Measurements from ENCODE around the gene COG5. TPM values are rescaled to one million over a fixed set of nuclear protein-coding genes. Genes with fewer than 3 reads are reported as not detected.
A peak's percentile ranks its signal among the peaks of the same experiment; 100 is the strongest.

COG5 gene
- total RNA-seq, 1 donor from 2014 or later, result 36.3 TPM

DNA sequence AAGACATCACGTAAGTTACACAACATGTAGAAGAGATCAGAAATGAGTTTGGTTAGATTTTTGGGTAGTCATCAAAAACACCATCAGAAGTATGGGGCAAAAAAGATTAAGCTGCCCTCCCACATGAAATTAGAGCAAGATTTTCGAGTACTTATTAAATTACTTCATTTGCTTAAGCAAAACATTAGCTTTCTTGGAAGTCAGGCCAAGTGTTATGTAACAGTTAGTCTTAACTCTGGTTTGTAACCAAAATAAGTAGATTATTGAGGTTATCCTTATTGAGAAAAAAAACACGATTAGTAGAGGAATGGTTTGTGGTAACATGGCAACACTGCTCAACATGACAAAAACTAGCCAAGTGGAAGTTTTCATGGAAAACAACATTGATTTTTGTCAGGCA, 357.0 kb downstream of the COG5 start:
- FAIRE-seq, result no peak
- TF ChIP-seq, protein P1, sequence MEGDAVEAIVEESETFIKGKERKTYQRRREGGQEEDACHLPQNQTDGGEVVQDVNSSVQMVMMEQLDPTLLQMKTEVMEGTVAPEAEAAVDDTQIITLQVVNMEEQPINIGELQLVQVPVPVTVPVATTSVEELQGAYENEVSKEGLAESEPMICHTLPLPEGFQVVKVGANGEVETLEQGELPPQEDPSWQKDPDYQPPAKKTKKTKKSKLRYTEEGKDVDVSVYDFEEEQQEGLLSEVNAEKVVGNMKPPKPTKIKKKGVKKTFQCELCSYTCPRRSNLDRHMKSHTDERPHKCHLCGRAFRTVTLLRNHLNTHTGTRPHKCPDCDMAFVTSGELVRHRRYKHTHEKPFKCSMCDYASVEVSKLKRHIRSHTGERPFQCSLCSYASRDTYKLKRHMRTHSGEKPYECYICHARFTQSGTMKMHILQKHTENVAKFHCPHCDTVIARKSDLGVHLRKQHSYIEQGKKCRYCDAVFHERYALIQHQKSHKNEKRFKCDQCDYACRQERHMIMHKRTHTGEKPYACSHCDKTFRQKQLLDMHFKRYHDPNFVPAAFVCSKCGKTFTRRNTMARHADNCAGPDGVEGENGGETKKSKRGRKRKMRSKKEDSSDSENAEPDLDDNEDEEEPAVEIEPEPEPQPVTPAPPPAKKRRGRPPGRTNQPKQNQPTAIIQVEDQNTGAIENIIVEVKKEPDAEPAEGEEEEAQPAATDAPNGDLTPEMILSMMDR (IDR thresholded peaks at IDR 0.05; ENCODE audit: insufficient read depth, low read length, severe bottlenecking), result no peak
- Histone ChIP-seq H3K4me3 (ENCODE audit: low read depth, low read length) (no peak overlapping the region), H3K27me3 (ENCODE audit: control insufficient read depth, insufficient read depth, low read length) (no peaks in the 10 kb centered on the region), H3K36me3 (ENCODE audit: control insufficient read depth, insufficient read depth, low read length) (peaks cover 13% of the 10 kb centered on the region)
- no peak for DNase-seq (ENCODE audit: low read depth)

DNA sequence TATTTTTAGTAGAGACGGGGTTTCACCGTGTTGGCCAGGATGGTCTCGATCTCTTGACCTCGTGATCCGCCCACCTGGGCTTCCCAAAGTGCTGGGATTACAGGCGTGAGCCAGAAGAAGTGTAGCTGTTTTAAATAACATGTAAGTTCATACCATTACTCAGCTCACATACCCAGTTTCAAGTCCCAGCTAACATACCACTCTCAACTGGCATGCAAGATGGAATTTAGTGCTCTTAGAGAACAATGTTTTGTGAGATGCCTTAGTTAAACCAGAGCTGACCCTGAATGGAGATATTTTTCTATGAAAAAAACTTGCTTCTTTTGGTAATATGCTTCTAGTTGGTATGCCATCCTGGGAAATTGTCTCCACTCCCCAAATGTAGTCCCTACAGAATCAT, 357.6 kb downstream of the COG5 start:
- TF ChIP-seq, protein P1 (IDR thresholded peaks at IDR 0.05; ENCODE audit: insufficient read depth, low read length, severe bottlenecking), result no peak
- Histone ChIP-seq H3K27me3 (ENCODE audit: control insufficient read depth, insufficient read depth, low read length) (no peaks in the 10 kb centered on the region), H3K4me3 (ENCODE audit: low read depth, low read length) (no peak overlapping the region), H3K36me3 (ENCODE audit: control insufficient read depth, insufficient read depth, low read length) (peaks cover 13% of the 10 kb centered on the region)
- no peak for DNase-seq (ENCODE audit: low read depth)
- no peak for FAIRE-seq

DNA sequence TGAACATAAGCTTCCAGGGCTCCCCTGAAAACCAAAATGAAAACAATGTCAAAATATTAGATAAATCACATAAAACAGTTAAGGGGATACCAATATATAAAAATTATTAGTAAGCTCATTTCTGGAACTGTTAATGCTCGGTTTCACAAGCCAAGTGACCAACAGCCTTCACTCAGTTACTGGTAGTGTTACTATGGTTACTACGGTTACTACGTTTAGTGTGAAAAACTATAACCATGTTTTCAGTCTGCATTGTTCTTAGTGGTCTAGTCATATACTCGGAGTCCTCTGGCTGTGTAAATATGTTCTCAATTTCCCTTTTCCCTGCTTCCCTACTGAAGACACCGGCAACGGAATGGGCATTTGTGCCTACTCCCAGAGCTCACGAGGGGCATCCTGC, 360.1 kb downstream of the COG5 start:
- TF ChIP-seq, protein P1 (IDR thresholded peaks at IDR 0.05; ENCODE audit: insufficient read depth, low read length, severe bottlenecking), result no peak
- Histone ChIP-seq H3K4me3 (ENCODE audit: low read depth, low read length) (no peak overlapping the region), H3K36me3 (ENCODE audit: control insufficient read depth, insufficient read depth, low read length) (peaks cover 8% of the 10 kb centered on the region), H3K27me3 (ENCODE audit: control insufficient read depth, insufficient read depth, low read length) (no peaks in the 10 kb centered on the region)
- DNase-seq (ENCODE audit: low read depth) (no peak), FAIRE-seq (no peak)

DNA sequence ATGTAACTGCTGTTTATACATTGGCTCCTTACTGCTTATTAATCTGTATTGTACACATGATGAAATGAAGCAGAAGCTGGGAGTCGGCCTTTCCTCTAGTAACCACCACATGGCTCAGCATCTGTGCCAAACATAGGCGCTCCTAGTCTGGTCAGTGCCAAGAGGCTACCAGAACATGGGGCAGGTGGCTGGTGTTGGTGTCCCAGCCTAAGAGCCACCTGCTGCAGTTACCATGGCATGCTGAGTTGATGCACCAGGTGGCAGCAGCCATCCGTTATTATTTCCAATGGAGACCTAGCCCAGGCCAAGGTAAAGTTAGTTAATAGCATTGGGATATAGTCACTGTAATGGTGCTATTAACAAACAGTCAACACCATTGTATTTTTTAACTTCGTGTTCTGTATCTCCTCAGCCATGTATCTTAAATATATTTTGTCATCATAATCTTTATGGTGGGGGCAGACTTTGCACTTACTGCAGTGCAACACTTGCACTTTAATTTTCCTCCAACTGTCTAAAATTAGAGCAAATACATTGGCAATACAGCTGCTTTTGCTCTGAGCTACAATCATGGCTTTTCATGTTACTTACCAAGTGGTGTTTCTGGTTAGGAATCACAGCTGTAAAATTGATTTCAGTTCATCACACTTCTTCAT, 361.8 kb downstream of the COG5 start:
- DNase-seq (ENCODE audit: low read depth), result peak; percentile 43
- Histone ChIP-seq H3K4me3 (ENCODE audit: low read depth, low read length) (no peak overlapping the region), H3K27me3 (ENCODE audit: control insufficient read depth, insufficient read depth, low read length) (no peaks in the 10 kb centered on the region), H3K36me3 (ENCODE audit: control insufficient read depth, insufficient read depth, low read length) (peaks cover 8% of the 10 kb centered on the region)
- FAIRE-seq, result no peak
- TF ChIP-seq, protein P1 (IDR thresholded peaks at IDR 0.05; ENCODE audit: insufficient read depth, low read length, severe bottlenecking), result peak; percentile 66

DNA sequence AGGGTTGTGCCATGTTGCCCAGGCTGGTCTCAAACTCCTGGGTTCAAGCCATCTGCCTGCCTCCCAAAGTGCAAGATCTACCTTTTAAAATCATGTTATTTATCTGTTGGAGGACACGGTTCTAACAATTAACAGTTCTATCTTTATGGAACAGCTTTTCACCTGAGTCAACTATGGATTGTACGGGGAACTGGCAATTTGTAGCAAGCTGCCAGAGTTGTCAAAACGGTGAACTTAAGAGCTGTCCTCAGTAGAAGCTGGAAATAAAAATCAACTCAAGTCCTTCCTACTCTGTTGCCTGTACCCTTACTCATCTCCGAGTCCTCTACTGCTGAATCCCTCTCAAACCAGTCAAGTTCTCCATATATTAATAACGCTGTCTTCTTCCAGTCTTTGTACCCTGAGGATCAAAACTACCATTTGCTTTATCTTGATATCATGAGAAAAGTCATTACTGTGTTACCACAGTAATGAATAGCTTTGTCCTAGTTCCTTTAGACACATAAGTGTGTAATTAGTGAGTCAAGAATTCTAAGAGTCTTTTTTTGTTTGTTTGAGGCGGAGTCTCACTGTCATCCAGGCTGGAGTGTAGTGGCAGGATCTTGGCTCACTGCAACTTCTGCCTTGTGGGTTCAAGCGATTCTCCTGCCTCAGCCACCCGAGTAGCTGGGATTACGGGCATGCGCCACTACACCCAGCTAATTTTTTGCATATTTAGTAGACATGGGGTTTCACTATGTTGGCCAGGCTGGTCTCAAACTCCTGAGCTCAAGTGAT, 366.7 kb downstream of the COG5 start:
- Histone ChIP-seq H3K4me3 (ENCODE audit: low read depth, low read length) (no peak overlapping the region), H3K27me3 (ENCODE audit: control insufficient read depth, insufficient read depth, low read length) (no peaks in the 10 kb centered on the region), H3K36me3 (ENCODE audit: control insufficient read depth, insufficient read depth, low read length) (peaks cover 3% of the 10 kb centered on the region)
- FAIRE-seq, result no peak
- DNase-seq (ENCODE audit: low read depth), result peak; percentile 72
- TF ChIP-seq, protein P1 (IDR thresholded peaks at IDR 0.05; ENCODE audit: insufficient read depth, low read length, severe bottlenecking), result no peak

All from bronchial epithelial cell (primary cell).